ENCODE data around the gene SPACA4. TPM values are rescaled to one million over a fixed set of nuclear protein-coding genes. Genes with fewer than 3 reads are reported as not detected.
"Not testable (repeated sequence)": the region's sequence is repeated elsewhere in the genome, so short reads cannot be mapped to it uniquely, and the experiment has no call there.

Gene SPACA4
- total RNA-seq, 1 experiment from 2014 or later: not detected

DNA sequence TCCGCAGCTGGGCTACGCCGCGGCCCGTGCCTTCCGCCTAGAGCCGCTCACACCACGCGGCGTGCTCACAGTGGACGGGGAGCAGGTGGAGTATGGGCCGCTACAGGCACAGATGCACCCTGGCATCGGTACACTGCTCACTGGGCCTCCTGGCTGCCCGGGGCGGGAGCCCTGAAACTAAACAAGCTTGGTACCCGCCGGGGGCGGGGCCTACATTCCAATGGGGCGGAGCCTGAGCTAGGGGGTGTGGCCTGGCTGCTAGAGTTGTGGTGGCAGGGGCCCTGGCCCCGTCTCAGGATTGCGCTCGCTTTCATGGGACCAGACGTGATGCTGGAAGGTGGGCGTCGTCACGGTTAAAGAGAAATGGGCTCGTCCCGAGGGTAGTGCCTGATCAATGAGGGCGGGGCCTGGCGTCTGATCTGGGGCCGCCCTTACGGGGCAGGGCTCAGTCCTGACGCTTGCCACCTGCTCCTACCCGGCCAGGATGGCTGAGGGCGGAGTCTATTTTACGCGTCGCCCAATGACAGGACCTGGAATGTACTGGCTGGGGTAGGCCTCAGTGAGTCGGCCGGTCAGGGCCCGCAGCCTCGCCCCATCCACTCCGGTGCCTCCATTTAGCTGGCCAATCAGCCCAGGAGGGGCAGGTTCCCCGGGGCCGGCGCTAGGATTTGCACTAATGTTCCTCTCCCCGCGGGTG is 23.2 kb downstream of the SPACA4 start:
- H3K36me3 Mint-ChIP-seq (ENCODE audit: insufficient read depth, unreplicated experiment): peaks cover 13% of the 10 kb centered on the region
- intact Hi-C loops (cut with micrococcal nuclease): no loop called here
- POLR2A ChIA-PET: interaction anchor here (0.9 to 1.4 kb wide), 2 partner anchors 9 to 10 kb away, joined by 4 to 6 read pairs; partner anchors contain the start of genes RPL18 and SPHK2
- no peak overlapping the region for H3K27ac Mint-ChIP-seq (ENCODE audit: low read depth, unreplicated experiment)
- TF ChIP-seq, protein P1, sequence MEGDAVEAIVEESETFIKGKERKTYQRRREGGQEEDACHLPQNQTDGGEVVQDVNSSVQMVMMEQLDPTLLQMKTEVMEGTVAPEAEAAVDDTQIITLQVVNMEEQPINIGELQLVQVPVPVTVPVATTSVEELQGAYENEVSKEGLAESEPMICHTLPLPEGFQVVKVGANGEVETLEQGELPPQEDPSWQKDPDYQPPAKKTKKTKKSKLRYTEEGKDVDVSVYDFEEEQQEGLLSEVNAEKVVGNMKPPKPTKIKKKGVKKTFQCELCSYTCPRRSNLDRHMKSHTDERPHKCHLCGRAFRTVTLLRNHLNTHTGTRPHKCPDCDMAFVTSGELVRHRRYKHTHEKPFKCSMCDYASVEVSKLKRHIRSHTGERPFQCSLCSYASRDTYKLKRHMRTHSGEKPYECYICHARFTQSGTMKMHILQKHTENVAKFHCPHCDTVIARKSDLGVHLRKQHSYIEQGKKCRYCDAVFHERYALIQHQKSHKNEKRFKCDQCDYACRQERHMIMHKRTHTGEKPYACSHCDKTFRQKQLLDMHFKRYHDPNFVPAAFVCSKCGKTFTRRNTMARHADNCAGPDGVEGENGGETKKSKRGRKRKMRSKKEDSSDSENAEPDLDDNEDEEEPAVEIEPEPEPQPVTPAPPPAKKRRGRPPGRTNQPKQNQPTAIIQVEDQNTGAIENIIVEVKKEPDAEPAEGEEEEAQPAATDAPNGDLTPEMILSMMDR (IDR thresholded peaks at IDR 0.05; ENCODE audit: unreplicated experiment): no peak
- no peaks in the 10 kb centered on the region for H3K9me3 Mint-ChIP-seq (ENCODE audit: unreplicated experiment)
- BruUV-seq (replicated peaks): no TSS peak
- no peak for DNase-seq (ENCODE audit: unreplicated experiment)
- no peak overlapping the region for H3K4me3 Mint-ChIP-seq (ENCODE audit: unreplicated experiment)
- H3K27me3 Mint-ChIP-seq (ENCODE audit: insufficient read depth, unreplicated experiment): no peaks in the 10 kb centered on the region
- H3K4me1 Mint-ChIP-seq (ENCODE audit: insufficient read depth, unreplicated experiment): peaks cover 17% of the 10 kb centered on the region
- CTCF ChIA-PET: no interaction called here

DNA sequence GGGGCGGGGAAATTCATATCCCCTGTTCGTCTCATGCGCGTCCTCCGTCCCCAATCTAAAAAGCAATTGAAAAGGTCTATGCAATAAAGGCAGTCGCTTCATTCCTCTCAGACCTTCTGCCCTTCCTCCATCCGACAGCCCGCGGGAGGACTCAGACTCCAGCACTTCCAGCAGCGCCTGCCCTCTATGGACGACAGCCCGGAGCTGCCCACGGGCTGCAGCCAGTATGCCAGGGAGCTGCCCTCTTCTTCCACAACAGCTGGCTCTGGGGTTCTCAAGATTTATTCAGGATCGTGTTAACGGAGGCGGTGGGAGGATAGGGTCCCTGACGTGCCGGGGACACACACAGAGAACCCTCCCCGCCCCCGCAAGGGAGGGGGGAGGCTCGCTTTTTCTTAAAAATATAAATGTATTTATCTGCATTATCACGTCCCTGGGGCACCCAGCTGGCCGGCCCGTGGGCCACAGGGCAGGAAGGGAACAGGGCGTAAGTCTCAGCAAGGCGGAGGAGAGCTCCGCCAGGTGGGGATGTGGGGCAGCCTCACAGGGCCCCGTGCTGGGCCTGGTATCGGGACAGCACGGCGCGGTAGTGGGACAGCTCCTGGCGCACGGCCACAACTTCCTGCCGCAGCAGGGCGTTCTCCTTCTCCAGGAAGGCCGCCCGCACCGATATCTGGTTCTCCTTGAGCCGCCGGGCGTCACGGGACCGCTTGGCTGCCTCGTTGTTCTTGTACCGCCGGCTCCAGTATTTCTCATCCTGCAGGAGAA is 23.9 kb downstream of the SPACA4 start:
- CTCF ChIA-PET: no interaction called here
- intact Hi-C loops (cut with micrococcal nuclease): no loop called here
- TF ChIP-seq, protein P1 (IDR thresholded peaks at IDR 0.05; ENCODE audit: unreplicated experiment): no peak
- no TSS peak for BruUV-seq (replicated peaks)
- no peak for DNase-seq (ENCODE audit: unreplicated experiment)
- Mint-ChIP-seq H3K9me3 (ENCODE audit: unreplicated experiment) (no peaks in the 10 kb centered on the region), H3K36me3 (ENCODE audit: insufficient read depth, unreplicated experiment) (peaks cover 13% of the 10 kb centered on the region), H3K4me1 (ENCODE audit: insufficient read depth, unreplicated experiment) (peaks cover 11% of the 10 kb centered on the region), H3K4me3 (ENCODE audit: unreplicated experiment) (no peak overlapping the region), H3K27me3 (ENCODE audit: insufficient read depth, unreplicated experiment) (no peaks in the 10 kb centered on the region), H3K27ac (ENCODE audit: low read depth, unreplicated experiment) (no peak overlapping the region)
- POLR2A ChIA-PET: interaction anchor here (0.9 to 5.4 kb wide), 3 partner anchors 10 to 14 kb away, joined by 4 to 108 read pairs (median 6); partner anchors contain the start of genes FAM83E, RPL18 and SPHK2

DNA sequence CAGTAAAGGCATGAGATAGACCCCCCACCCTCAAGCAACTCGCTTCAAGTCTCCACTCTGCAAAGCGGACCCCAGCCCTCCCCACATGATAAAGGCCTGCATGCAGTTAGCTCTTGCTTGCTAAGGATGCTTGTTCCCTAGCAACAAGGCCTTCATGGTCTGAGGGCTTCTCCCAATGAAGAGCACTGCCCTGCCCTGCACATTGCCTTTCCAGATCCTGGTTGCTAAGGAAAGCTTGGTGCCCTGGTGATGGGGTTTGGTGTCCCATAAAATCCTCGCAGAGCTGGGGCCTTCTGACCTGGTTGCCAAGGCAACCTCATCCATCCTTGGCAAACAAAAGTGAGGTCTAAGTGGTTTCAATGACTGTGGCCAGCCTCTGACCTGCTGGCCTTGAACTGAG is 24.7 kb downstream of the SPACA4 start:
- BruUV-seq (replicated peaks): no TSS peak
- DNase-seq (ENCODE audit: unreplicated experiment): no peak
- H3K27ac Mint-ChIP-seq (ENCODE audit: low read depth, unreplicated experiment): no peak overlapping the region
- no peak overlapping the region for H3K4me3 Mint-ChIP-seq (ENCODE audit: unreplicated experiment)
- peaks cover 16% of the 10 kb centered on the region for H3K4me1 Mint-ChIP-seq (ENCODE audit: insufficient read depth, unreplicated experiment)
- H3K27me3 Mint-ChIP-seq (ENCODE audit: insufficient read depth, unreplicated experiment): no peaks in the 10 kb centered on the region
- intact Hi-C loops (cut with micrococcal nuclease): no loop called here
- peaks cover 13% of the 10 kb centered on the region for H3K36me3 Mint-ChIP-seq (ENCODE audit: insufficient read depth, unreplicated experiment)
- no peaks in the 10 kb centered on the region for H3K9me3 Mint-ChIP-seq (ENCODE audit: unreplicated experiment)
- ChIA-PET POLR2A (interaction anchor here (5.4 kb wide), 1 partner anchor 15 kb away, joined by 108 read pairs; the partner anchor contains the start of genes FAM83E, RPL18 and SPHK2), CTCF (no interaction called here)
- TF ChIP-seq, protein P1 (IDR thresholded peaks at IDR 0.05; ENCODE audit: unreplicated experiment): no peak

DNA sequence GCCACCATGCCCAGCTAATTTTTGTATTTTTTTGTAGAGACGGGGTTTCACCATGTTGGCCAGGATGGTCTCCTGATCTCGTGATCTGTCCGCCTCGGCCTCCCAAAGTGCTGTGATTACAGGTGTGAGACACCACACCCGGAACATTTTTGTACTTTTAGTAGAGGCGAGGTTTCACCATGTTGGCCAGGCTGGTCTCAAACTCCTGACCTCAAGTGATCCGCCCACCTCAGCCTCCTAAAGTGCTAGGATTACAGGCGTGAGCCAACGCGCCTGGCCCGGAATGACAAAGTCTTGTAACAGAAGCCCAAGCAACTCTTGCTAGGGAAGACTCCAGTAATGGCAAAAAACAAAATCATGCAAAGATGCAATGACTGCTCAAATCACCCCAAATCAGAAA is 25.7 kb downstream of the SPACA4 start:
- H3K27ac Mint-ChIP-seq (ENCODE audit: low read depth, unreplicated experiment); BruUV-seq (replicated peaks); H3K9me3 Mint-ChIP-seq (ENCODE audit: unreplicated experiment); H3K27me3 Mint-ChIP-seq (ENCODE audit: insufficient read depth, unreplicated experiment); intact Hi-C loops (cut with micrococcal nuclease); DNase-seq (ENCODE audit: unreplicated experiment); H3K4me3 Mint-ChIP-seq (ENCODE audit: unreplicated experiment): not testable (repeated sequence)
- POLR2A ChIA-PET: interaction anchor here (1.4 to 5.4 kb wide), 3 partner anchors 9 to 187 kb away, joined by 3 to 108 read pairs (median 21); partner anchors contain the start of genes FAM83E, RPL18 and SPHK2
- CTCF ChIA-PET: interaction anchor here (0.5 to 2.2 kb wide), 5 partner anchors 10 to 1040 kb away, joined by 3 to 10 read pairs (median 4); partner anchors contain the start of genes RPL18 and SPHK2
- peaks cover 13% of the 10 kb centered on the region for H3K36me3 Mint-ChIP-seq (ENCODE audit: insufficient read depth, unreplicated experiment)
- H3K4me1 Mint-ChIP-seq (ENCODE audit: insufficient read depth, unreplicated experiment): peaks cover 17% of the 10 kb centered on the region

All from MCF 10A (cell line).